ENCODE results near the gene MAP3K7CL. TPM values are rescaled to one million over a fixed set of nuclear protein-coding genes. Genes with fewer than 3 reads are reported as not detected.

Gene MAP3K7CL
- total RNA-seq, 1 donor from 2014 or later, result 67.3 TPM

- DNase-seq (ENCODE audit: low read depth) (peak; percentile 94), FAIRE-seq (peak; percentile 67)
- peak overlapping the region; percentile 36 for H3K4me3 Mint-ChIP-seq (ENCODE audit: unreplicated experiment)
- Histone ChIP-seq H4K20me1 (ENCODE audit: insufficient read depth, low read length) (no peaks in the 10 kb centered on the region), H3K4me3 (ENCODE audit: insufficient read depth, low read depth, low read length) (peak overlapping the region; percentile 64), H3K36me3 (ENCODE audit: insufficient read depth, low read length) (no peaks in the 10 kb centered on the region), H3K27ac (ENCODE audit: low read depth, low read length) (peak overlapping the region; percentile 100), H2AFZ (ENCODE audit: low read depth, low read length) (peak overlapping the region; percentile 12), H3K27me3 (ENCODE audit: insufficient read depth, low read length) (no peaks in the 10 kb centered on the region), H3K9ac (ENCODE audit: low read length) (peak overlapping the region; percentile 96), H3K9me3 (ENCODE audit: insufficient read depth, low read depth, low read length) (no peaks in the 10 kb centered on the region), H3K79me2 (ENCODE audit: insufficient read depth, low read length) (peaks cover 4% of the 10 kb centered on the region), H3K4me1 (ENCODE audit: insufficient read depth, low read length) (peaks cover 26% of the 10 kb centered on the region), H3K4me2 (ENCODE audit: low read length) (peak overlapping the region; percentile 92)
- no peaks in the 10 kb centered on the region for H3K9me3 Mint-ChIP-seq (ENCODE audit: unreplicated experiment)
- peaks cover 2% of the 10 kb centered on the region for H3K36me3 Mint-ChIP-seq (ENCODE audit: low read depth, unreplicated experiment)
- peaks cover 42% of the 10 kb centered on the region for H3K4me1 Mint-ChIP-seq (ENCODE audit: low read depth, unreplicated experiment)
- H3K27ac Mint-ChIP-seq (ENCODE audit: unreplicated experiment), result peak overlapping the region; percentile 100
- H3K27me3 Mint-ChIP-seq (ENCODE audit: low read depth, unreplicated experiment), result no peaks in the 10 kb centered on the region
- TF ChIP-seq CTCF (IDR thresholded peaks at IDR 0.05; ENCODE audit: insufficient read depth, low read depth, low read length), result no peak
- no peak for TF ChIP-seq EZH2 (IDR thresholded peaks at IDR 0.05; ENCODE audit: insufficient read depth, low read length)
Observed at GRCh38 chr21:29181799-29182470, 51.5 kb downstream of the MAP3K7CL start.

GRCh38 chr21:29182691-29183092 is 52.2 kb downstream of the MAP3K7CL start:
- no peak overlapping the region for H3K4me3 ChIP-seq (ENCODE audit: insufficient read depth, low read depth, low read length)
- peak overlapping the region; percentile 100 for H3K27ac ChIP-seq (ENCODE audit: low read depth, low read length)
- DNase-seq (ENCODE audit: low read depth), result no peak
- peaks cover 2% of the 10 kb centered on the region for H3K36me3 Mint-ChIP-seq (ENCODE audit: low read depth, unreplicated experiment)
- no peak for FAIRE-seq
- no peaks in the 10 kb centered on the region for H3K36me3 ChIP-seq (ENCODE audit: insufficient read depth, low read length)
- peaks cover 34% of the 10 kb centered on the region for H3K4me1 ChIP-seq (ENCODE audit: insufficient read depth, low read length)
- H3K9me3 ChIP-seq (ENCODE audit: insufficient read depth, low read depth, low read length), result no peaks in the 10 kb centered on the region
- peaks cover 4% of the 10 kb centered on the region for H3K79me2 ChIP-seq (ENCODE audit: insufficient read depth, low read length)
- no peak for TF ChIP-seq CTCF (IDR thresholded peaks at IDR 0.05; ENCODE audit: insufficient read depth, low read depth, low read length)
- no peak for TF ChIP-seq EZH2 (IDR thresholded peaks at IDR 0.05; ENCODE audit: insufficient read depth, low read length)
- no peak overlapping the region for H3K4me3 Mint-ChIP-seq (ENCODE audit: unreplicated experiment)
- H3K27ac Mint-ChIP-seq (ENCODE audit: unreplicated experiment), result peak overlapping the region; percentile 100
- no peaks in the 10 kb centered on the region for H4K20me1 ChIP-seq (ENCODE audit: insufficient read depth, low read length)
- peaks cover 46% of the 10 kb centered on the region for H3K4me1 Mint-ChIP-seq (ENCODE audit: low read depth, unreplicated experiment)
- peak overlapping the region; percentile 96 for H3K9ac ChIP-seq (ENCODE audit: low read length)
- peak overlapping the region; percentile 92 for H3K4me2 ChIP-seq (ENCODE audit: low read length)
- H3K27me3 ChIP-seq (ENCODE audit: insufficient read depth, low read length), result no peaks in the 10 kb centered on the region
- no peaks in the 10 kb centered on the region for H3K9me3 Mint-ChIP-seq (ENCODE audit: unreplicated experiment)
- H3K27me3 Mint-ChIP-seq (ENCODE audit: low read depth, unreplicated experiment), result no peaks in the 10 kb centered on the region
- H2AFZ ChIP-seq (ENCODE audit: low read depth, low read length), result no peak overlapping the region

GRCh38 chr21:29184037-29184436 is 53.6 kb downstream of the MAP3K7CL start:
- Histone ChIP-seq H3K79me2 (ENCODE audit: insufficient read depth, low read length) (peaks cover 4% of the 10 kb centered on the region), H3K27me3 (ENCODE audit: insufficient read depth, low read length) (no peaks in the 10 kb centered on the region), H3K27ac (ENCODE audit: low read depth, low read length) (peak overlapping the region; percentile 1), H3K9me3 (ENCODE audit: insufficient read depth, low read depth, low read length) (no peaks in the 10 kb centered on the region), H3K9ac (ENCODE audit: low read length) (no peak overlapping the region), H3K4me1 (ENCODE audit: insufficient read depth, low read length) (peaks cover 42% of the 10 kb centered on the region), H3K4me3 (ENCODE audit: insufficient read depth, low read depth, low read length) (no peak overlapping the region), H4K20me1 (ENCODE audit: insufficient read depth, low read length) (no peaks in the 10 kb centered on the region), H3K4me2 (ENCODE audit: low read length) (no peak overlapping the region), H2AFZ (ENCODE audit: low read depth, low read length) (no peak overlapping the region), H3K36me3 (ENCODE audit: insufficient read depth, low read length) (no peaks in the 10 kb centered on the region)
- Mint-ChIP-seq H3K4me3 (ENCODE audit: unreplicated experiment) (no peak overlapping the region), H3K27ac (ENCODE audit: unreplicated experiment) (peak overlapping the region; percentile 83), H3K36me3 (ENCODE audit: low read depth, unreplicated experiment) (no peaks in the 10 kb centered on the region), H3K9me3 (ENCODE audit: unreplicated experiment) (no peaks in the 10 kb centered on the region), H3K27me3 (ENCODE audit: low read depth, unreplicated experiment) (no peaks in the 10 kb centered on the region), H3K4me1 (ENCODE audit: low read depth, unreplicated experiment) (peaks cover 51% of the 10 kb centered on the region)
- TF ChIP-seq EZH2 (IDR thresholded peaks at IDR 0.05; ENCODE audit: insufficient read depth, low read length) (no peak), CTCF (IDR thresholded peaks at IDR 0.05; ENCODE audit: insufficient read depth, low read depth, low read length) (no peak)
- FAIRE-seq, result no peak
- no peak for DNase-seq (ENCODE audit: low read depth)
